Neural cell (in vitro differentiated cells): ENCODE results near the gene VAPA. TPM values are rescaled to one million over a fixed set of nuclear protein-coding genes. Genes with fewer than 3 reads are reported as not detected.

Source experiments
- H2AFZ ChIP-seq: fragments of 200-600, 300-800 bp; sonication (generic), shearing (Covaris generic); 2 replicates; pipeline ENCODE4 v1.6.0; 2014; ENCODE audit warnings: low read depth, mild to moderate bottlenecking, antibody characterized with exemption, low read length, moderate library complexity
- H3F3A ChIP-seq: fragments of 200-600 bp; shearing (Covaris generic); 2 replicates; pipeline ENCODE4 v1.6.1; 2016; ENCODE audit warnings: mild to moderate bottlenecking, moderate library complexity, mixed read lengths, antibody characterized with exemption, low read length; ENCODE audit not compliant: insufficient read depth, poor library complexity, severe bottlenecking
- H3K27ac ChIP-seq: fragments of 200-600, 300-800 bp; sonication (generic), shearing (Covaris generic); 2 replicates; pipeline ENCODE4 v1.5.1; 2014; ENCODE audit warnings: mild to moderate bottlenecking, low read length, moderate library complexity
- H3K27me3 ChIP-seq: fragments of 300-800, 200-600 bp; sonication (generic), shearing (Covaris generic); 2 replicates; pipeline ENCODE4 v1.6.0; 2014; ENCODE audit warnings: mild to moderate bottlenecking, low read depth, low read length, moderate library complexity; ENCODE audit not compliant: insufficient read depth
- H3K36me3 ChIP-seq: fragments of 300-800, 200-600 bp; sonication (generic), shearing (Covaris generic); 2 replicates; pipeline ENCODE4 v1.5.1; 2014; ENCODE audit warnings: mild to moderate bottlenecking, antibody characterized with exemption, low read length, moderate library complexity; ENCODE audit not compliant: insufficient read depth
- H3K4me2 ChIP-seq: fragments of 300-800, 200-600 bp; sonication (generic), shearing (Covaris generic); 2 replicates; pipeline ENCODE4 v1.6.0; 2014; ENCODE audit warnings: mild to moderate bottlenecking, low read length
- H3K4me3 ChIP-seq: fragments of 300-800, 200-600 bp; sonication (generic), shearing (Covaris generic); 2 replicates; pipeline ENCODE4 v1.5.1; 2014; ENCODE audit warnings: mild to moderate bottlenecking, low read length, moderate library complexity
- H3K79me2 ChIP-seq: fragments of 200-600 bp; shearing (Covaris generic); replicated peaks from 2 replicates; pipeline ENCODE4 v1.6.0; 2014; ENCODE audit warnings: mild to moderate bottlenecking, low read length, moderate library complexity; ENCODE audit not compliant: insufficient read depth
- H3K9ac ChIP-seq: fragments of 300-800, 200-600 bp; sonication (generic), shearing (Covaris generic); 2 replicates; pipeline ENCODE4 v1.6.1; 2016; ENCODE audit warnings: mild to moderate bottlenecking, low read length, mixed read lengths
- H3K9me2 ChIP-seq: fragments of 200-600 bp; shearing (Covaris generic); 2 replicates; pipeline ENCODE4 v1.6.1; 2016; ENCODE audit warnings: mild to moderate bottlenecking, low read length, mixed read lengths; ENCODE audit not compliant: insufficient read depth
- H3K9me3 ChIP-seq: fragments of 200-600, 300-800 bp; sonication (generic), shearing (Covaris generic); 2 replicates; pipeline ENCODE4 v1.6.1; 2016; ENCODE audit warnings: mild to moderate bottlenecking, mixed run types, low read length, moderate library complexity, mixed read lengths
- H4K20me1 ChIP-seq: fragments of 200-600 bp; shearing (Covaris generic); 2 replicates; pipeline ENCODE4 v1.6.1; 2016; ENCODE audit warnings: mild to moderate bottlenecking, mixed run types; ENCODE audit not compliant: insufficient read depth
- EP300 ChIP-seq: fragments of 450-650 bp; conservative IDR thresholded peaks from 2 replicates; pipeline ENCODE4 v1.6.1; 2014; ENCODE audit warnings: antibody characterized with exemption, mild to moderate bottlenecking, moderate library complexity; ENCODE audit not compliant: poor library complexity, severe bottlenecking
- EZH2 ChIP-seq: fragments of 200-600, 300-800 bp; shearing (Covaris generic), sonication (generic); IDR thresholded peaks from 2 replicates; pipeline ENCODE4 v1.6.1; 2014; ENCODE audit warnings: antibody characterized with exemption, low read length, borderline replicate concordance, mild to moderate bottlenecking; ENCODE audit not compliant: insufficient read depth, poor library complexity, severe bottlenecking
- MXI1 ChIP-seq: fragments of 450-650 bp; conservative IDR thresholded peaks from 2 replicates; pipeline ENCODE4 v1.6.1; 2014; ENCODE audit warnings: antibody characterized with exemption, mild to moderate bottlenecking; ENCODE audit not compliant: poor library complexity, severe bottlenecking
- POLR2AphosphoS5 ChIP-seq: IDR thresholded peaks from 2 replicates; pipeline ENCODE4 v1.6.1; 2012
- RAD21 ChIP-seq: fragments of 450-650 bp; conservative IDR thresholded peaks from 2 replicates; pipeline ENCODE4 v1.6.1; 2014; ENCODE audit warnings: antibody characterized with exemption, mild to moderate bottlenecking, moderate library complexity
- SMC3 ChIP-seq: fragments of 450-650 bp; conservative IDR thresholded peaks from 2 replicates; pipeline ENCODE4 v1.6.1; 2014; ENCODE audit warnings: antibody characterized with exemption, mild to moderate bottlenecking, moderate library complexity; ENCODE audit not compliant: poor library complexity
- TAF1 ChIP-seq: IDR thresholded peaks from 2 replicates; pipeline ENCODE4 v1.6.1; 2012; ENCODE audit warnings: low read depth
- polyA plus RNA-seq: library from polyadenylated mRNA; depleted of rRNA; stranded (reverse); fragments of >200 nt; gene quantifications from 2 replicates; pipeline ENCODE4 v1.2.3, GENCODE V29; 2014
- TF ChIP-seq, protein P1 (sequence below): fragments of 450-650 bp; IDR thresholded peaks from 2 replicates; pipeline ENCODE4 v1.5.1; 2014; ENCODE audit warnings: antibody characterized with exemption, mild to moderate bottlenecking, moderate library complexity; ENCODE audit not compliant: poor library complexity, severe bottlenecking
- TF ChIP-seq, protein P2 (sequence below): IDR thresholded peaks from 2 replicates; pipeline ENCODE4 v1.6.1; 2012; ENCODE audit warnings: borderline replicate concordance

The VAPA gene
- polyA plus RNA-seq, 1 donor from 2014 or later, result 317 TPM

- Histone ChIP-seq H3K9me2 (no peaks in the 10 kb centered on the region), H2AFZ (no peak overlapping the region), H3F3A (no peaks in the 10 kb centered on the region), H3K9ac (no peak overlapping the region), H3K9me3 (no peaks in the 10 kb centered on the region), H3K36me3 (no peaks in the 10 kb centered on the region), H3K4me2 (no peak overlapping the region), H3K27me3 (no peaks in the 10 kb centered on the region), H3K4me3 (no peak overlapping the region), H4K20me1 (peaks cover 7% of the 10 kb centered on the region), H3K27ac (no peak overlapping the region), H3K79me2 (peaks cover 77% of the 10 kb centered on the region)
- TF ChIP-seq RAD21, result no peak
- TF ChIP-seq SMC3, result no peak
- TF ChIP-seq TAF1, result no peak
- TF ChIP-seq, protein P1, sequence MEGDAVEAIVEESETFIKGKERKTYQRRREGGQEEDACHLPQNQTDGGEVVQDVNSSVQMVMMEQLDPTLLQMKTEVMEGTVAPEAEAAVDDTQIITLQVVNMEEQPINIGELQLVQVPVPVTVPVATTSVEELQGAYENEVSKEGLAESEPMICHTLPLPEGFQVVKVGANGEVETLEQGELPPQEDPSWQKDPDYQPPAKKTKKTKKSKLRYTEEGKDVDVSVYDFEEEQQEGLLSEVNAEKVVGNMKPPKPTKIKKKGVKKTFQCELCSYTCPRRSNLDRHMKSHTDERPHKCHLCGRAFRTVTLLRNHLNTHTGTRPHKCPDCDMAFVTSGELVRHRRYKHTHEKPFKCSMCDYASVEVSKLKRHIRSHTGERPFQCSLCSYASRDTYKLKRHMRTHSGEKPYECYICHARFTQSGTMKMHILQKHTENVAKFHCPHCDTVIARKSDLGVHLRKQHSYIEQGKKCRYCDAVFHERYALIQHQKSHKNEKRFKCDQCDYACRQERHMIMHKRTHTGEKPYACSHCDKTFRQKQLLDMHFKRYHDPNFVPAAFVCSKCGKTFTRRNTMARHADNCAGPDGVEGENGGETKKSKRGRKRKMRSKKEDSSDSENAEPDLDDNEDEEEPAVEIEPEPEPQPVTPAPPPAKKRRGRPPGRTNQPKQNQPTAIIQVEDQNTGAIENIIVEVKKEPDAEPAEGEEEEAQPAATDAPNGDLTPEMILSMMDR, result no peak
- no peak for TF ChIP-seq MXI1
- no peak for TF ChIP-seq POLR2AphosphoS5
- no peak for TF ChIP-seq EZH2
- TF ChIP-seq EP300, result no peak
- TF ChIP-seq, protein P2, sequence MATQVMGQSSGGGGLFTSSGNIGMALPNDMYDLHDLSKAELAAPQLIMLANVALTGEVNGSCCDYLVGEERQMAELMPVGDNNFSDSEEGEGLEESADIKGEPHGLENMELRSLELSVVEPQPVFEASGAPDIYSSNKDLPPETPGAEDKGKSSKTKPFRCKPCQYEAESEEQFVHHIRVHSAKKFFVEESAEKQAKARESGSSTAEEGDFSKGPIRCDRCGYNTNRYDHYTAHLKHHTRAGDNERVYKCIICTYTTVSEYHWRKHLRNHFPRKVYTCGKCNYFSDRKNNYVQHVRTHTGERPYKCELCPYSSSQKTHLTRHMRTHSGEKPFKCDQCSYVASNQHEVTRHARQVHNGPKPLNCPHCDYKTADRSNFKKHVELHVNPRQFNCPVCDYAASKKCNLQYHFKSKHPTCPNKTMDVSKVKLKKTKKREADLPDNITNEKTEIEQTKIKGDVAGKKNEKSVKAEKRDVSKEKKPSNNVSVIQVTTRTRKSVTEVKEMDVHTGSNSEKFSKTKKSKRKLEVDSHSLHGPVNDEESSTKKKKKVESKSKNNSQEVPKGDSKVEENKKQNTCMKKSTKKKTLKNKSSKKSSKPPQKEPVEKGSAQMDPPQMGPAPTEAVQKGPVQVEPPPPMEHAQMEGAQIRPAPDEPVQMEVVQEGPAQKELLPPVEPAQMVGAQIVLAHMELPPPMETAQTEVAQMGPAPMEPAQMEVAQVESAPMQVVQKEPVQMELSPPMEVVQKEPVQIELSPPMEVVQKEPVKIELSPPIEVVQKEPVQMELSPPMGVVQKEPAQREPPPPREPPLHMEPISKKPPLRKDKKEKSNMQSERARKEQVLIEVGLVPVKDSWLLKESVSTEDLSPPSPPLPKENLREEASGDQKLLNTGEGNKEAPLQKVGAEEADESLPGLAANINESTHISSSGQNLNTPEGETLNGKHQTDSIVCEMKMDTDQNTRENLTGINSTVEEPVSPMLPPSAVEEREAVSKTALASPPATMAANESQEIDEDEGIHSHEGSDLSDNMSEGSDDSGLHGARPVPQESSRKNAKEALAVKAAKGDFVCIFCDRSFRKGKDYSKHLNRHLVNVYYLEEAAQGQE, result no peak
Measured at GRCh38 chr18:9931146-9931545, 17.3 kb downstream of the VAPA start.

DNA sequence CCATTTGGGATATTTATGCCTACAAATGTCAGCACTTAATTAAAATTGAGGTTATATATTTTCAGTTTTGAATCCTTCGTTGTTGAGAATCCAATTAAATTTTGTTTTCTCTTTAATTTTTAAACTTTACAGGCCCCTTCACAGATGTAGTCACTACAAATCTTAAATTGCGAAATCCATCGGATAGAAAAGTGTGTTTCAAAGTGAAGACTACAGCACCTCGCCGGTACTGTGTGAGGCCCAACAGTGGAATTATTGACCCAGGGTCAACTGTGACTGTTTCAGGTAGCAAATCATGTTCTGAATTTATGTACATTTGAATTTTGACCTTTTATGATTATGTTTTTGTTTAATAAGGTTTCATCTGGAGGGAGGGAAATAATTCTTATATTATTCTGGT is 17.9 kb downstream of the VAPA start:
- Histone ChIP-seq H2AFZ (no peak overlapping the region), H3K27ac (no peak overlapping the region), H3K79me2 (peaks cover 71% of the 10 kb centered on the region), H3K4me3 (no peak overlapping the region), H3F3A (no peaks in the 10 kb centered on the region), H3K27me3 (no peaks in the 10 kb centered on the region), H3K36me3 (peaks cover 3% of the 10 kb centered on the region), H3K9me2 (no peaks in the 10 kb centered on the region), H3K9me3 (no peaks in the 10 kb centered on the region), H3K4me2 (no peak overlapping the region), H4K20me1 (peaks cover 7% of the 10 kb centered on the region), H3K9ac (no peak overlapping the region)
- no peak for TF ChIP-seq EP300
- TF ChIP-seq, protein P1, result no peak
- TF ChIP-seq, protein P2, result no peak
- TF ChIP-seq RAD21, result no peak
- TF ChIP-seq POLR2AphosphoS5, result no peak
- TF ChIP-seq EZH2, result no peak
- no peak for TF ChIP-seq MXI1
- TF ChIP-seq SMC3, result no peak
- TF ChIP-seq TAF1, result no peak
